IMR-90 (cell line): ENCODE measurements around the gene AATF. TPM values are rescaled to one million over a fixed set of nuclear protein-coding genes. Genes with fewer than 3 reads are reported as not detected.

Source experiments
- ATAC-seq: fragments of 200-7000 bp; cut with Tn5 transposase; 2 replicates; pipeline ENCODE4 v1.9.1; 2020; ENCODE audit warnings: low read depth, mild to moderate bottlenecking, moderate library complexity
- BruUV-seq: library from RNA; stranded (reverse); fragments of 400-500 nt; replicated peaks from 2 replicates; lab custom pipeline; 2021; lab: Mats Ljungman, UMichigan
- CTCF ChIA-PET: fragments of 300-600 bp; formaldehyde crosslinking; extraction: SDS; loops from one replicate; lab custom pipeline; 2021; ENCODE audit warnings: antibody characterized with exemption; lab: Yijun Ruan, JAX
- POLR2A ChIA-PET: fragments of 300-600 bp; sonication (Branson Sonifier 250); formaldehyde crosslinking; loops from one replicate; lab custom pipeline; 2022; ENCODE audit warnings: antibody characterized with exemption; ENCODE audit not compliant: unreplicated experiment; lab: Charles Lee
- DNase-seq: peaks from one replicate; pipeline ENCODE4 v3.0.0; 2013
- H2AFZ ChIP-seq: replicated peaks from 2 replicates; pipeline ENCODE3; 2013; ENCODE audit warnings: low read length, mild to moderate bottlenecking; ENCODE audit not compliant: poor library complexity
- H2AK5ac ChIP-seq: 2 replicates; pipeline ENCODE4 v1.6.1; 2013; ENCODE audit warnings: low read depth, low read length, inconsistent platforms
- H2AK9ac ChIP-seq: replicated peaks from 2 replicates; pipeline ENCODE3; 2013; ENCODE audit warnings: mild to moderate bottlenecking, low read depth, low read length, moderate library complexity; ENCODE audit not compliant: poor library complexity
- H2BK120ac ChIP-seq: 2 replicates; pipeline ENCODE4 v1.6.1; 2013; ENCODE audit warnings: low read depth, low read length, inconsistent platforms
- H2BK15ac ChIP-seq: 3 replicates; pipeline ENCODE4 v1.6.1; 2013; ENCODE audit warnings: low read depth, low read length, inconsistent platforms
- H2BK20ac ChIP-seq: 2 replicates; pipeline ENCODE4 v1.6.1; 2013; ENCODE audit warnings: low read depth, mild to moderate bottlenecking, inconsistent platforms, low read length, moderate library complexity
- H2BK5ac ChIP-seq: 2 replicates; pipeline ENCODE4 v1.6.1; 2013; ENCODE audit warnings: mild to moderate bottlenecking, low read depth, low read length, inconsistent platforms; ENCODE audit not compliant: poor library complexity, severe bottlenecking
- H3K14ac ChIP-seq: replicated peaks from 2 replicates; pipeline ENCODE4 v1.6.1; 2013; ENCODE audit warnings: low read depth, low read length, inconsistent platforms
- H3K18ac ChIP-seq: 2 replicates; pipeline ENCODE4 v1.6.1; 2013; ENCODE audit warnings: low read depth, low read length, control low read depth
- H3K23ac ChIP-seq: 2 replicates; pipeline ENCODE4 v1.6.1; 2013; ENCODE audit warnings: low read depth, low read length, inconsistent platforms
- H3K27ac ChIP-seq: 2 replicates; pipeline ENCODE4 v1.5.1; 2013; ENCODE audit warnings: mild to moderate bottlenecking, control low read depth, low read length; ENCODE audit not compliant: insufficient read depth
- H3K27me3 ChIP-seq: 2 replicates; pipeline ENCODE4 v1.6.1; 2013; ENCODE audit warnings: low read length; ENCODE audit not compliant: control insufficient read depth, insufficient read depth
- H3K36me3 ChIP-seq: 2 replicates; pipeline ENCODE4 v1.6.1; 2013; ENCODE audit warnings: low read length, mixed read lengths; ENCODE audit not compliant: control insufficient read depth, insufficient read depth
- H3K4ac ChIP-seq: 2 replicates; pipeline ENCODE4 v1.6.1; 2013; ENCODE audit warnings: low read depth, low read length, inconsistent platforms
- H3K4me1 ChIP-seq: 2 replicates; pipeline ENCODE4 v1.6.1; 2013; ENCODE audit warnings: low read length, mixed read lengths; ENCODE audit not compliant: control insufficient read depth, insufficient read depth
- H3K4me2 ChIP-seq: 2 replicates; pipeline ENCODE4 v1.6.1; 2013; ENCODE audit warnings: low read depth, mild to moderate bottlenecking, control low read depth, low read length, moderate library complexity
- H3K4me3 ChIP-seq: 2 replicates; pipeline ENCODE4 v1.5.1; 2013; ENCODE audit warnings: low read depth, mild to moderate bottlenecking, control low read depth, low read length, moderate library complexity; ENCODE audit not compliant: insufficient read depth
- H3K56ac ChIP-seq: 2 replicates; pipeline ENCODE4 v1.6.1; 2013; ENCODE audit warnings: low read length, inconsistent platforms; ENCODE audit not compliant: insufficient read depth; ENCODE audit errors: extremely low read depth
- H3K79me1 ChIP-seq, 2 experiments: 2 replicates each; pipeline ENCODE4 v1.6.1; 2013; ENCODE audit warnings: low read length in 2 of 2, inconsistent platforms in 1 of 2, low read depth in 1 of 2
- H3K9ac ChIP-seq: 2 replicates; pipeline ENCODE4 v1.6.1; 2013; ENCODE audit warnings: low read depth, low read length, control low read depth
- H3K9me1 ChIP-seq: 2 replicates; pipeline ENCODE4 v1.6.1; 2013; ENCODE audit warnings: low read length, inconsistent platforms; ENCODE audit not compliant: insufficient read depth
- H3K9me3 ChIP-seq: 2 replicates; pipeline ENCODE4 v1.6.1; 2013; ENCODE audit warnings: low read length; ENCODE audit not compliant: control insufficient read depth, insufficient read depth
- H4K20me1 ChIP-seq: 2 replicates; pipeline ENCODE4 v1.6.1; 2013; ENCODE audit warnings: low read length, inconsistent platforms; ENCODE audit not compliant: insufficient read depth
- H4K5ac ChIP-seq: 2 replicates; pipeline ENCODE4 v1.6.1; 2013; ENCODE audit warnings: mild to moderate bottlenecking, low read depth, low read length, control low read depth
- H4K8ac ChIP-seq, 2 experiments: 2 replicates each; pipeline ENCODE4 v1.6.1; 2013; ENCODE audit warnings: low read depth in 2 of 2, low read length in 2 of 2, control low read depth in 1 of 2, inconsistent platforms in 1 of 2
- H4K91ac ChIP-seq: 2 replicates; pipeline ENCODE4 v1.6.1; 2013; ENCODE audit warnings: low read depth, low read length, inconsistent platforms; ENCODE audit not compliant: insufficient read depth
- CEBPB ChIP-seq: IDR thresholded peaks from 2 replicates; pipeline ENCODE4 v1.6.1; 2012; ENCODE audit warnings: low read depth, low read length, improper control_type of control experiment
- MXI1 ChIP-seq: IDR thresholded peaks from 2 replicates; pipeline ENCODE4 v1.6.1; 2012; ENCODE audit warnings: low read depth, mild to moderate bottlenecking, low read length, moderate library complexity, borderline replicate concordance
- NFE2L2 ChIP-seq: fragments of 150-350 bp; IDR thresholded peaks from 2 replicates; pipeline ENCODE4 v1.6.1; 2016; ENCODE audit warnings: low read depth, mild to moderate bottlenecking, low read length
- RAD21 ChIP-seq: IDR thresholded peaks from 2 replicates; pipeline ENCODE4 v1.6.1; 2012; ENCODE audit warnings: low read length, improper control_type of control experiment
- WGBS, 2 experiments: methylation state at CpG; one replicate each; pipeline versions ENCODE4 v1.1.5 to v1.1.7; 2013; ENCODE audit warnings: missing lambda C conversion rate in 2 of 2; ENCODE audit not compliant: insufficient read length in 1 of 2; ENCODE audit errors: extremely low coverage in 2 of 2; 5-methylcytosine and 5-hydroxymethylcytosine counted together
- dilution Hi-C: fragments of 300-500 bp; cut with HindIII; formaldehyde crosslinking; loops from one replicate; pipeline ENCODE4 v1.14.3; 2018; ENCODE audit warnings: low sequenced_read_pairs; ENCODE audit not compliant: unreplicated experiment
- in situ Hi-C: fragments of 300-500 bp; cut with MboI; formaldehyde crosslinking; loops from 3 replicates; pipeline ENCODE4 v1.14.3; 2019; ENCODE audit warnings: low sequenced_read_pairs, inconsistent platforms, mixed read lengths
- intact Hi-C: fragments of 100-400 bp; cut with micrococcal nuclease; formaldehyde crosslinking; loops from 2 replicates; pipeline ENCODE4 v1.10.0; 2022
- polyA plus RNA-seq, 3 experiments: library from polyadenylated mRNA; depleted of rRNA; stranded (reverse); fragments of >200 nt; gene quantifications; 2 replicates each; pipeline ENCODE4 v1.2.3, GENCODE V29; 2012; ENCODE audit warnings: low replicate concordance in 1 of 3
- total RNA-seq: library from RNA; depleted of rRNA; stranded (reverse); fragments of >200 nt; gene quantifications from 2 replicates; pipeline ENCODE4 v1.2.3, GENCODE V29; 2012
- TF ChIP-seq, protein P1 (sequence below): conservative IDR thresholded peaks from 2 replicates; pipeline ENCODE4 v1.5.1; 2012; ENCODE audit warnings: mild to moderate bottlenecking, low read depth, low read length, improper control_type of control experiment
- TF ChIP-seq, protein P2 (sequence below): fragments of 150-350 bp; IDR thresholded peaks from 2 replicates; pipeline ENCODE4 v1.6.1; 2016; ENCODE audit warnings: low read depth, mild to moderate bottlenecking, low read length, moderate library complexity, borderline replicate concordance
- TF ChIP-seq, protein P3 (sequence below): fragments of 150-350 bp; IDR thresholded peaks from 2 replicates; pipeline ENCODE4 v1.6.1; 2017; ENCODE audit warnings: mild to moderate bottlenecking, antibody characterized with exemption, low read length, low read depth

Gene AATF
- total and polyA plus RNA-seq, 2 of the 4 experiments (the other 2 are of a cell fraction), result 21.0 to 34.8 TPM

DNA sequence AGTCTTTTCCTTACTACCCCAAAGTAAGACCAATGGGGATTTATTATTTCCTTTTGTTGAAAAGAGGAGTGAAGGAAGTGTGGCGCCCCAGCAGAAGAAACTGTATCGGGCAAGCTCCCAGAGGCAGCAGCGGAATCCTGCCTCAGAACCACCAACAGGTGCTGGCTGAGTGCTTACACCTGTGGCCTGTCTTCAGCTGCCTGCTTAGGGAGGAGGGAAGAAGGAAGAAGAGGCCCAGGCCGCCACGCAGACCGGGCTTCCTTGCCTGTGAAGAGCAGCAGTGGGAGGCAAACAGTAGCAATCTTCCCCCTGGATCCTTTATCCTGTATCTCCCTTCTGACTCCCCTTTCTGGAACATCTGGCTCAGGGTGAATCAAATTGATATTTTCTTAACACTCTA is 134.7 kb downstream of the AATF start:
- Histone ChIP-seq H3K4ac (no peak overlapping the region), H4K8ac (no peak overlapping the region), H4K91ac (no peak overlapping the region), H2AK5ac (no peak overlapping the region), H3K56ac (no peak overlapping the region), H3K4me2 (no peak overlapping the region), H2BK120ac (no peak overlapping the region), H3K9ac (no peak overlapping the region), H3K79me1 (no peaks in the 10 kb centered on the region), H3K14ac (no peak overlapping the region), H3K27me3 (no peaks in the 10 kb centered on the region), H3K18ac (no peak overlapping the region), H2BK20ac (no peak overlapping the region), H3K23ac (no peak overlapping the region), H3K36me3 (peaks cover 14% of the 10 kb centered on the region; the same call in 1 of the 2 replicates), H3K27ac (no peak overlapping the region), H4K5ac (no peak overlapping the region), H2AFZ (peak overlapping the region; percentile 53), H3K4me3 (no peak overlapping the region), H2BK5ac (no peak overlapping the region), H3K9me3 (no peaks in the 10 kb centered on the region; the same call in 1 of the 2 replicates), H3K4me1 (no peaks in the 10 kb centered on the region), H2BK15ac (no peak overlapping the region), H4K20me1 (peaks cover 3% of the 10 kb centered on the region; the same call in 1 of the 2 replicates), H2AK9ac (no peak overlapping the region), H3K9me1 (peaks cover 10% of the 10 kb centered on the region; the same call in 1 of the 2 replicates)
- BruUV-seq, result no TSS peak
- DNase-seq (no peak), ATAC-seq (no peak)
- WGBS, 2 experiments, result no CpG with 5 or more reads among the region's 6 CpGs
- TF ChIP-seq RAD21, result no peak
- TF ChIP-seq, protein P1, sequence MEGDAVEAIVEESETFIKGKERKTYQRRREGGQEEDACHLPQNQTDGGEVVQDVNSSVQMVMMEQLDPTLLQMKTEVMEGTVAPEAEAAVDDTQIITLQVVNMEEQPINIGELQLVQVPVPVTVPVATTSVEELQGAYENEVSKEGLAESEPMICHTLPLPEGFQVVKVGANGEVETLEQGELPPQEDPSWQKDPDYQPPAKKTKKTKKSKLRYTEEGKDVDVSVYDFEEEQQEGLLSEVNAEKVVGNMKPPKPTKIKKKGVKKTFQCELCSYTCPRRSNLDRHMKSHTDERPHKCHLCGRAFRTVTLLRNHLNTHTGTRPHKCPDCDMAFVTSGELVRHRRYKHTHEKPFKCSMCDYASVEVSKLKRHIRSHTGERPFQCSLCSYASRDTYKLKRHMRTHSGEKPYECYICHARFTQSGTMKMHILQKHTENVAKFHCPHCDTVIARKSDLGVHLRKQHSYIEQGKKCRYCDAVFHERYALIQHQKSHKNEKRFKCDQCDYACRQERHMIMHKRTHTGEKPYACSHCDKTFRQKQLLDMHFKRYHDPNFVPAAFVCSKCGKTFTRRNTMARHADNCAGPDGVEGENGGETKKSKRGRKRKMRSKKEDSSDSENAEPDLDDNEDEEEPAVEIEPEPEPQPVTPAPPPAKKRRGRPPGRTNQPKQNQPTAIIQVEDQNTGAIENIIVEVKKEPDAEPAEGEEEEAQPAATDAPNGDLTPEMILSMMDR, result no peak
- no peak for TF ChIP-seq CEBPB
- TF ChIP-seq, protein P2, sequence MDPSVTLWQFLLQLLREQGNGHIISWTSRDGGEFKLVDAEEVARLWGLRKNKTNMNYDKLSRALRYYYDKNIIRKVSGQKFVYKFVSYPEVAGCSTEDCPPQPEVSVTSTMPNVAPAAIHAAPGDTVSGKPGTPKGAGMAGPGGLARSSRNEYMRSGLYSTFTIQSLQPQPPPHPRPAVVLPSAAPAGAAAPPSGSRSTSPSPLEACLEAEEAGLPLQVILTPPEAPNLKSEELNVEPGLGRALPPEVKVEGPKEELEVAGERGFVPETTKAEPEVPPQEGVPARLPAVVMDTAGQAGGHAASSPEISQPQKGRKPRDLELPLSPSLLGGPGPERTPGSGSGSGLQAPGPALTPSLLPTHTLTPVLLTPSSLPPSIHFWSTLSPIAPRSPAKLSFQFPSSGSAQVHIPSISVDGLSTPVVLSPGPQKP, result no peak
- TF ChIP-seq, protein P3, sequence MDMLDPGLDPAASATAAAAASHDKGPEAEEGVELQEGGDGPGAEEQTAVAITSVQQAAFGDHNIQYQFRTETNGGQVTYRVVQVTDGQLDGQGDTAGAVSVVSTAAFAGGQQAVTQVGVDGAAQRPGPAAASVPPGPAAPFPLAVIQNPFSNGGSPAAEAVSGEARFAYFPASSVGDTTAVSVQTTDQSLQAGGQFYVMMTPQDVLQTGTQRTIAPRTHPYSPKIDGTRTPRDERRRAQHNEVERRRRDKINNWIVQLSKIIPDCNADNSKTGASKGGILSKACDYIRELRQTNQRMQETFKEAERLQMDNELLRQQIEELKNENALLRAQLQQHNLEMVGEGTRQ, result no peak
- TF ChIP-seq NFE2L2, result no peak
- no peak for TF ChIP-seq MXI1
- dilution Hi-C loops (no loop called here), in situ Hi-C loops (no loop called here), intact Hi-C loops (no loop called here)
- CTCF ChIA-PET, result no interaction called here
- POLR2A ChIA-PET, result no interaction called here
